HepG2 (cell line): Measurements from ENCODE around the gene SMYD4. TPM values are rescaled to one million over a fixed set of nuclear protein-coding genes. Genes with fewer than 3 reads are reported as not detected.

Source experiments
- ASH2L ChIP-seq: fragments of 300-600, 200-600 bp; sonication (generic); IDR thresholded peaks from 2 replicates; pipeline ENCODE4 v1.7.0; 2017; ENCODE audit warnings: low read depth, mild to moderate bottlenecking, moderate library complexity, mixed read lengths, low read length; ENCODE audit not compliant: insufficient read length
- DMAP1 ChIP-seq: IDR thresholded peaks from 2 replicates; pipeline ENCODE4 v1.6.1; 2016
- HOXA9 ChIP-seq: sonication (generic); formaldehyde crosslinking; IDR thresholded peaks from 2 replicates; pipeline ENCODE4 v1.8.1; 2022; ENCODE audit warnings: missing genetic modification reagents, mild to moderate bottlenecking, moderate library complexity, borderline replicate concordance
- KLF6 ChIP-seq: IDR thresholded peaks from 2 replicates; pipeline ENCODE4 v1.8.0; 2016; ENCODE audit warnings: missing biosample characterization, missing genetic modification reagents
- POGZ ChIP-seq: sonication (generic); formaldehyde crosslinking; IDR thresholded peaks from 2 replicates; pipeline ENCODE4 v1.4.0; 2020; ENCODE audit warnings: mild to moderate bottlenecking, missing genetic modification reagents
- SRY ChIP-seq: sonication (generic); formaldehyde crosslinking; IDR thresholded peaks from 2 replicates; pipeline ENCODE4 v1.8.0; 2022; ENCODE audit warnings: mild to moderate bottlenecking, missing genetic modification reagents
- ZNF569 ChIP-seq: sonication (generic); formaldehyde crosslinking; IDR thresholded peaks from 2 replicates; pipeline ENCODE4 v1.5.0; 2020; ENCODE audit warnings: mild to moderate bottlenecking, missing genetic modification reagents, moderate library complexity, borderline replicate concordance
- polyA plus RNA-seq, 8 experiments: library from polyadenylated mRNA; depleted of rRNA in 3 of 8; stranded (reverse) in 7 of 8; unstranded in 1 of 8; fragments of >200 nt; fragmentation: Illumina TruSeq in 4 of 8; extraction: Trizol in 4 of 8; gene quantifications; 2 replicates each; pipeline versions ENCODE4 v1.2.1 to v1.2.3, GENCODE V29; 2011 to 2016; ENCODE audit warnings: low read depth in 4 of 8, missing spikeins in 1 of 8, mixed read lengths in 1 of 8; ENCODE audit not compliant: insufficient read depth in 1 of 8
- total RNA-seq, 5 experiments: library from RNA; depleted of rRNA; stranded (reverse); fragments of >200 nt; fragmentation: Illumina TruSeq; extraction: Trizol; gene quantifications; 2 replicates each; pipeline ENCODE4 v1.2.3, GENCODE V29; 2016; ENCODE audit warnings: low read depth in 1 of 5
- TF ChIP-seq, protein P1 (sequence below): sonication (generic); formaldehyde crosslinking; conservative IDR thresholded peaks from 2 replicates; pipeline ENCODE4 v1.8.0; 2022; ENCODE audit warnings: low read depth, missing genetic modification reagents
- TF ChIP-seq, protein P2 (sequence below): sonication (generic); formaldehyde crosslinking; IDR thresholded peaks from 2 replicates; pipeline ENCODE4 v1.9.0; 2021; ENCODE audit warnings: missing genetic modification reagents, borderline replicate concordance
- TF ChIP-seq, protein P3 (sequence below): sonication (generic); formaldehyde crosslinking; IDR thresholded peaks from 2 replicates; pipeline ENCODE4 v1.8.1; 2023; ENCODE audit warnings: missing genetic modification reagents, mild to moderate bottlenecking, borderline replicate concordance
- TF ChIP-seq, protein P4 (sequence below): sonication (generic); formaldehyde crosslinking; IDR thresholded peaks from 2 replicates; pipeline ENCODE4 v1.5.1; 2020; ENCODE audit warnings: mild to moderate bottlenecking, missing genetic modification reagents
- TF ChIP-seq, protein P5 (sequence below): sonication (generic); formaldehyde crosslinking; IDR thresholded peaks from 2 replicates; pipeline ENCODE4 v1.4.0; 2020; ENCODE audit warnings: low read depth, missing genetic modification reagents
- TF ChIP-seq, protein P6 (sequence below): sonication (generic); formaldehyde crosslinking; IDR thresholded peaks from 2 replicates; pipeline ENCODE4 v1.4.0; 2020; ENCODE audit warnings: missing genetic modification reagents, mild to moderate bottlenecking, borderline replicate concordance

Gene SMYD4
- total and polyA plus RNA-seq, 2 of the 13 experiments (the other 11 are each of a cell fraction or from before 2014, with no cell fraction given) = 7.4 to 11.3 TPM

DNA sequence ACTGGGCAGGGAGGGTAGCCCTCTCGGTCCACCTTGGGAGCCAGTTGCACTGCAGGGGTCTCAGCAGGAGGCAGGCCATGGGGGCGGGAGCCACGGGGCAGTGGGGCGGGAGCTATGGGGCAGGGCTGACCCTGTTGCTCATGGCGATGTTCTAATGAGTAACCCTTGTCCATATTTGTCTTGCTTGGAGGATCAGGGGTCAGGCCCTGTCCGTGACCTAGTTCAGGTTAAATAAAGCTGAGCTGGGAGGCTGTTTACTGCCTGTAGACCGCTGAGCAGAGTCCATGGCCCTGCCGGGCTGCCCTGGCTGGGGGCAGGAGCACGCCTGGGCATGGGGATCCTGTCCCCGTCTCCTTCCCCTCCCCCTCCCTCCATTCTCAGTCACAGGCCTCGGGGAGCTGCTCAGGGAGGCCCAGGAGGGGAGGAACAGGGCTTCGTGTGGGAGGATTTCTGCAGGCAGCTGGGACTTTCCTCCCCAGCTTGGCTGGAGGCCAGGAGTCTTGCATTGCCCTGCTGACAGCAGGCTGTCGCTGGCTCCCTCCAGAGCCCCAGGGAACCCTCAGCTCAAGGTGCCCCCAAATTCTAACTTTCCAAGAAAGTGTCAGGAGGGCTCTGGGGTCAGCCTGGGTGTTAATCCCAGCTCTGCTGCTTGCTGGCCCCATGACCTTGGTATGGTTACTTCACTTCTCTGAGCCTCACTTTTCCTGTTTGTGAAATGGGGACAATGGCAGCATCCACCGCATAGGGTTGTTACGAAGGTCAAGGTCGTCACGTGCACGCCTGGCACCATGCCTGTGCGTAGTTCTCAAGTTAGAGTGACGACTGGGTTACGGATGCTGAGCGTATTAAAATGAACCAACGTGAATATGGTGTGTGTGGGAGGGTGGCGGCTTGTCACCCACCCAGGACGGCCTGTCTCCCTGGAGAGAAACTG lies 93.1 kb downstream of the SMYD4 start (continued):
- TF ChIP-seq, protein P1, sequence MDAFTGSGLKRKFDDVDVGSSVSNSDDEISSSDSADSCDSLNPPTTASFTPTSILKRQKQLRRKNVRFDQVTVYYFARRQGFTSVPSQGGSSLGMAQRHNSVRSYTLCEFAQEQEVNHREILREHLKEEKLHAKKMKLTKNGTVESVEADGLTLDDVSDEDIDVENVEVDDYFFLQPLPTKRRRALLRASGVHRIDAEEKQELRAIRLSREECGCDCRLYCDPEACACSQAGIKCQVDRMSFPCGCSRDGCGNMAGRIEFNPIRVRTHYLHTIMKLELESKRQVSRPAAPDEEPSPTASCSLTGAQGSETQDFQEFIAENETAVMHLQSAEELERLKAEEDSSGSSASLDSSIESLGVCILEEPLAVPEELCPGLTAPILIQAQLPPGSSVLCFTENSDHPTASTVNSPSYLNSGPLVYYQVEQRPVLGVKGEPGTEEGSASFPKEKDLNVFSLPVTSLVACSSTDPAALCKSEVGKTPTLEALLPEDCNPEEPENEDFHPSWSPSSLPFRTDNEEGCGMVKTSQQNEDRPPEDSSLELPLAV (CRISPR knock-in tag) = no peak
- peak; percentile 73 for TF ChIP-seq ASH2L
- TF ChIP-seq HOXA9 = no peak
- TF ChIP-seq ZNF569 (CRISPR knock-in tag) = no peak
- TF ChIP-seq, protein P2, sequence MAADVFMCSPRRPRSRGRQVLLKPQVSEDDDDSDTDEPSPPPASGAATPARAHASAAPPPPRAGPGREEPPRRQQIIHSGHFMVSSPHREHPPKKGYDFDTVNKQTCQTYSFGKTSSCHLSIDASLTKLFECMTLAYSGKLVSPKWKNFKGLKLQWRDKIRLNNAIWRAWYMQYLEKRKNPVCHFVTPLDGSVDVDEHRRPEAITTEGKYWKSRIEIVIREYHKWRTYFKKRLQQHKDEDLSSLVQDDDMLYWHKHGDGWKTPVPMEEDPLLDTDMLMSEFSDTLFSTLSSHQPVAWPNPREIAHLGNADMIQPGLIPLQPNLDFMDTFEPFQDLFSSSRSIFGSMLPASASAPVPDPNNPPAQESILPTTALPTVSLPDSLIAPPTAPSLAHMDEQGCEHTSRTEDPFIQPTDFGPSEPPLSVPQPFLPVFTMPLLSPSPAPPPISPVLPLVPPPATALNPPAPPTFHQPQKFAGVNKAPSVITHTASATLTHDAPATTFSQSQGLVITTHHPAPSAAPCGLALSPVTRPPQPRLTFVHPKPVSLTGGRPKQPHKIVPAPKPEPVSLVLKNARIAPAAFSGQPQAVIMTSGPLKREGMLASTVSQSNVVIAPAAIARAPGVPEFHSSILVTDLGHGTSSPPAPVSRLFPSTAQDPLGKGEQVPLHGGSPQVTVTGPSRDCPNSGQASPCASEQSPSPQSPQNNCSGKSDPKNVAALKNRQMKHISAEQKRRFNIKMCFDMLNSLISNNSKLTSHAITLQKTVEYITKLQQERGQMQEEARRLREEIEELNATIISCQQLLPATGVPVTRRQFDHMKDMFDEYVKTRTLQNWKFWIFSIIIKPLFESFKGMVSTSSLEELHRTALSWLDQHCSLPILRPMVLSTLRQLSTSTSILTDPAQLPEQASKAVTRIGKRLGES (CRISPR knock-in tag) = peak; percentile 88; the same call in 1 of the 2 replicates
- TF ChIP-seq, protein P3, sequence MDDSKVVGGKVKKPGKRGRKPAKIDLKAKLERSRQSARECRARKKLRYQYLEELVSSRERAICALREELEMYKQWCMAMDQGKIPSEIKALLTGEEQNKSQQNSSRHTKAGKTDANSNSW (CRISPR knock-in tag) = no peak
- TF ChIP-seq, protein P4, sequence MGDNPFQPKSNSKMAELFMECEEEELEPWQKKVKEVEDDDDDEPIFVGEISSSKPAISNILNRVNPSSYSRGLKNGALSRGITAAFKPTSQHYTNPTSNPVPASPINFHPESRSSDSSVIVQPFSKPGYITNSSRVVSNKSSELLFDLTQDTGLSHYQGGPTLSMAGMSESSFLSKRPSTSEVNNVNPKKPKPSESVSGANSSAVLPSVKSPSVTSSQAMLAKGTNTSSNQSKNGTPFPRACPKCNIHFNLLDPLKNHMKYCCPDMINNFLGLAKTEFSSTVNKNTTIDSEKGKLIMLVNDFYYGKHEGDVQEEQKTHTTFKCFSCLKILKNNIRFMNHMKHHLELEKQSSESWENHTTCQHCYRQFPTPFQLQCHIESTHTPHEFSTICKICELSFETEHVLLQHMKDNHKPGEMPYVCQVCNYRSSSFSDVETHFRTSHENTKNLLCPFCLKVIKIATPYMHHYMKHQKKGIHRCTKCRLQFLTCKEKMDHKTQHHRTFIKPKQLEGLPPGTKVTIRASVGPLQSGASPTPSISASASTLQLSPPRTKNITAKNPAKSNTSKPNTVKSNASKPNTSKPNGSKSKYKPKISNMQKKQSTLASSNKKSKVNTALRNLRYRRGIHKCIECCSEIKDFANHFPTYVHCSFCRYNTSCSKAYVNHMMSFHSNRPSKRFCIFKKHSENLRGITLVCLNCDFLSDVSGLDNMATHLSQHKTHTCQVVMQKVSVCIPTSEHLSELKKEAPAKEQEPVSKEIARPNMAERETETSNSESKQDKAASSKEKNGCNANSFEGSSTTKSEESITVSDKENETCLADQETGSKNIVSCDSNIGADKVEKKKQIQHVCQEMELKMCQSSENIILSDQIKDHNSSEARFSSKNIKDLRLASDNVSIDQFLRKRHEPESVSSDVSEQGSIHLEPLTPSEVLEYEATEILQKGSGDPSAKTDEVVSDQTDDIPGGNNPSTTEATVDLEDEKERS = peak; percentile 84
- TF ChIP-seq KLF6 (CRISPR knock-in tag) = peak; percentile 59; the same call in 1 of the 2 replicates
- peak; percentile 79; the same call in 1 of the 2 replicates for TF ChIP-seq SRY
- peak; percentile 47; the same call in 1 of the 2 replicates for TF ChIP-seq POGZ (CRISPR knock-in tag)
- TF ChIP-seq, protein P5, sequence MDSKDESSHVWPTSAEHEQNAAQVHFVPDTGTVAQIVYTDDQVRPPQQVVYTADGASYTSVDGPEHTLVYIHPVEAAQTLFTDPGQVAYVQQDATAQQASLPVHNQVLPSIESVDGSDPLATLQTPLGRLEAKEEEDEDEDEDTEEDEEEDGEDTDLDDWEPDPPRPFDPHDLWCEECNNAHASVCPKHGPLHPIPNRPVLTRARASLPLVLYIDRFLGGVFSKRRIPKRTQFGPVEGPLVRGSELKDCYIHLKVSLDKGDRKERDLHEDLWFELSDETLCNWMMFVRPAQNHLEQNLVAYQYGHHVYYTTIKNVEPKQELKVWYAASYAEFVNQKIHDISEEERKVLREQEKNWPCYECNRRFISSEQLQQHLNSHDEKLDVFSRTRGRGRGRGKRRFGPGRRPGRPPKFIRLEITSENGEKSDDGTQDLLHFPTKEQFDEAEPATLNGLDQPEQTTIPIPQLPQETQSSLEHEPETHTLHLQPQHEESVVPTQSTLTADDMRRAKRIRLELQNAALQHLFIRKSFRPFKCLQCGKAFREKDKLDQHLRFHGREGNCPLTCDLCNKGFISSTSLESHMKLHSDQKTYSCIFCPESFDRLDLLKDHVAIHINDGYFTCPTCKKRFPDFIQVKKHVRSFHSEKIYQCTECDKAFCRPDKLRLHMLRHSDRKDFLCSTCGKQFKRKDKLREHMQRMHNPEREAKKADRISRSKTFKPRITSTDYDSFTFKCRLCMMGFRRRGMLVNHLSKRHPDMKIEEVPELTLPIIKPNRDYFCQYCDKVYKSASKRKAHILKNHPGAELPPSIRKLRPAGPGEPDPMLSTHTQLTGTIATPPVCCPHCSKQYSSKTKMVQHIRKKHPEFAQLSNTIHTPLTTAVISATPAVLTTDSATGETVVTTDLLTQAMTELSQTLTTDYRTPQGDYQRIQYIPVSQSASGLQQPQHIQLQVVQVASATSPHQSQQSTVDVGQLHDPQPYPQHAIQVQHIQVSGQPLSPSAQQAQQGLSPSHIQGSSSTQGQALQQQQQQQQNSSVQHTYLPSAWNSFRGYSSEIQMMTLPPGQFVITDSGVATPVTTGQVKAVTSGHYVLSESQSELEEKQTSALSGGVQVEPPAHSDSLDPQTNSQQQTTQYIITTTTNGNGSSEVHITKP (CRISPR knock-in tag) = 0 out of 2 replicates have a peak, but pooled peaks have one; percentile 40
- TF ChIP-seq DMAP1 = peak; percentile 95
- TF ChIP-seq, protein P6, sequence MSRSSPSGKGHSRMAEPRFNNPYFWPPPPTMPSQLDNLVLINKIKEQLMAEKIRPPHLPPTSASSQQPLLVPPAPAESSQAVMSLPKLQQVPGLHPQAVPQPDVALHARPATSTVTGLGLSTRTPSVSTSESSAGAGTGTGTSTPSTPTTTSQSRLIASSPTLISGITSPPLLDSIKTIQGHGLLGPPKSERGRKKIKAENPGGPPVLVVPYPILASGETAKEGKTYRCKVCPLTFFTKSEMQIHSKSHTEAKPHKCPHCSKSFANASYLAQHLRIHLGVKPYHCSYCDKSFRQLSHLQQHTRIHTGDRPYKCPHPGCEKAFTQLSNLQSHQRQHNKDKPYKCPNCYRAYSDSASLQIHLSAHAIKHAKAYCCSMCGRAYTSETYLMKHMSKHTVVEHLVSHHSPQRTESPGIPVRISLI (CRISPR knock-in tag) = peak; percentile 67; the same call in 1 of the 2 replicates
